HG03354 (cell line): ENCODE results near the gene OPRL1.

ENCODE experiments used
- ATAC-seq: cut with Tn5 transposase; IDR thresholded peaks from one replicate; pipeline ENCODE4 v1.9.1; 2021; ENCODE audit warnings: mild to moderate bottlenecking; ENCODE audit not compliant: unreplicated experiment, poor library complexity, severe bottlenecking

The OPRL1 gene

GRCh38 chr20:64053841-64054661 is 25.8 kb upstream of the OPRL1 start:
- no peak for ATAC-seq

GRCh38 chr20:64055396-64055892 is 24.4 kb upstream of the OPRL1 start:
- ATAC-seq, result no peak

GRCh38 chr20:64055893-64056638 is 23.8 kb upstream of the OPRL1 start:
- ATAC-seq, result no peak

- no peak for ATAC-seq
These were observed 23.3 kb upstream of the OPRL1 start for GRCh38 chr20:64056639-64056888.

GRCh38 chr20:64056889-64057627 is 22.8 kb upstream of the OPRL1 start:
- ATAC-seq, result no peak

- ATAC-seq, result no peak
These were observed 22.0 kb upstream of the OPRL1 start for GRCh38 chr20:64057628-64058498.

- no peak for ATAC-seq
These were observed 21.3 kb upstream of the OPRL1 start for GRCh38 chr20:64058536-64058935.

GRCh38 chr20:64062276-64062595 is 17.6 kb upstream of the OPRL1 start:
- no peak for ATAC-seq

- peak; percentile 81 for ATAC-seq
These were observed 17.1 kb upstream of the OPRL1 start, which contains the start of gene TCEA2 for GRCh38 chr20:64062596-64063388. TSS of gene TCEA2 (plus strand) at chr20:64063198. CDS start at chr20:64063313, 115 bp downstream.

- ATAC-seq, result peak; percentile 6
These were observed 16.3 kb upstream of the OPRL1 start for GRCh38 chr20:64063389-64064144.

GRCh38 chr20:64064145-64064698 is 15.7 kb upstream of the OPRL1 start:
- ATAC-seq, result no peak

- no peak for ATAC-seq
These were observed 14.6 kb upstream of the OPRL1 start for GRCh38 chr20:64065062-64065973.

- no peak for ATAC-seq
These were observed 13.9 kb upstream of the OPRL1 start for GRCh38 chr20:64065974-64066343.

GRCh38 chr20:64067005-64067632 is 12.8 kb upstream of the OPRL1 start:
- ATAC-seq, result no peak

- no peak for ATAC-seq
These were observed 12.1 kb upstream of the OPRL1 start for GRCh38 chr20:64067733-64068307.
